H1 (cell line): ENCODE data around the gene GPA33. TPM values are rescaled to one million over a fixed set of nuclear protein-coding genes. Genes with fewer than 3 reads are reported as not detected.

ENCODE experiments used
- CTCF ChIA-PET: fragments of 300-600 bp; sonication (Branson Sonifier 250); formaldehyde crosslinking; loops from one replicate; lab custom pipeline; 2021; ENCODE audit not compliant: partially characterized antibody; lab: Charles Lee
- POLR2A ChIA-PET: fragments of 300-600 bp; sonication (Branson Sonifier 250); formaldehyde crosslinking; loops from one replicate; lab custom pipeline; 2021; ENCODE audit warnings: inconsistent platforms; ENCODE audit not compliant: partially characterized antibody; lab: Charles Lee
- DNase-seq, 2 experiments: peaks; one replicate each; pipeline versions ENCODE4 v3.0.0 to v3.0.0-alpha.2; 2010 to 2022; ENCODE audit warnings: low spot score in 2 of 2, low read depth in 1 of 2, mixed read lengths in 1 of 2
- FAIRE-seq: peaks from 2 replicates; lab custom pipeline; 2011; peaks lifted over from hg19 to GRCh38; lab: Jason Lieb, UNC
- H2AFZ ChIP-seq: 2 replicates; pipeline ENCODE4 v1.8.1; 2012; ENCODE audit warnings: low read length, inconsistent platforms
- H2AK5ac ChIP-seq: 2 replicates; pipeline ENCODE4 v1.6.1; 2013; ENCODE audit warnings: low read depth, low read length
- H2BK120ac ChIP-seq: replicated peaks from 2 replicates; pipeline ENCODE3; 2013; ENCODE audit warnings: low read depth, low read length, inconsistent platforms
- H2BK12ac ChIP-seq: 2 replicates; pipeline ENCODE4 v1.6.1; 2013; ENCODE audit warnings: low read depth, low read length
- H2BK15ac ChIP-seq: 2 replicates; pipeline ENCODE4 v1.6.1; 2013; ENCODE audit warnings: low read length
- H2BK20ac ChIP-seq: 2 replicates; pipeline ENCODE4 v1.6.1; 2013; ENCODE audit warnings: low read length
- H2BK5ac ChIP-seq: 2 replicates; pipeline ENCODE4 v1.6.1; 2013; ENCODE audit warnings: low read depth, low read length
- H3K14ac ChIP-seq: 2 replicates; pipeline ENCODE4 v1.6.1; 2013; ENCODE audit warnings: inconsistent platforms; ENCODE audit not compliant: insufficient read length
- H3K18ac ChIP-seq: 2 replicates; pipeline ENCODE4 v1.6.1; 2013; ENCODE audit warnings: low read length; ENCODE audit errors: extremely low read depth
- H3K23ac ChIP-seq: 2 replicates; pipeline ENCODE4 v1.6.1; 2013; ENCODE audit warnings: inconsistent platforms; ENCODE audit not compliant: insufficient read length
- H3K23me2 ChIP-seq: 2 replicates; pipeline ENCODE4 v1.6.1; 2013; ENCODE audit warnings: low read depth, low read length
- H3K27ac ChIP-seq: 2 replicates; pipeline ENCODE4 v1.6.1; 2011; ENCODE audit warnings: low read depth, low read length, inconsistent platforms
- H3K27me3 ChIP-seq, 4 experiments: replicated peaks in 1 of 4; 1 replicate in 1 of 4; 2 replicates in 3 of 4; pipeline versions ENCODE4 v1.6.1 to v1.8.1; 2011 to 2013; ENCODE audit warnings: low read length in 3 of 4, mild to moderate bottlenecking in 3 of 4, inconsistent platforms in 2 of 4, mixed read lengths in 2 of 4, moderate library complexity in 1 of 4; ENCODE audit not compliant: control insufficient read depth in 3 of 4, insufficient read depth in 3 of 4; ENCODE audit errors: extremely low read depth in 1 of 4
- H3K36me3 ChIP-seq, 4 experiments: 2 replicates each; pipeline versions ENCODE4 v1.6.1 to v1.8.1; 2011 to 2013; ENCODE audit warnings: mild to moderate bottlenecking in 4 of 4, low read length in 3 of 4, moderate library complexity in 2 of 4, control low read depth in 1 of 4, inconsistent platforms in 1 of 4; ENCODE audit not compliant: insufficient read depth in 4 of 4, control insufficient read depth in 2 of 4
- H3K4ac ChIP-seq: replicated peaks from 2 replicates; pipeline ENCODE3; 2013; ENCODE audit warnings: low read length, low read depth, mixed read lengths, inconsistent platforms; ENCODE audit not compliant: insufficient read length
- H3K4me1 ChIP-seq, 4 experiments: replicated peaks in 1 of 4; 1 replicate in 1 of 4; 2 replicates in 3 of 4; pipeline versions ENCODE4 v1.6.1 to v1.8.1; 2011 to 2013; ENCODE audit warnings: low read length in 3 of 4, inconsistent platforms in 2 of 4, mixed read lengths in 1 of 4; ENCODE audit not compliant: insufficient read depth in 4 of 4, control insufficient read depth in 3 of 4
- H3K4me2 ChIP-seq, 2 experiments: 2 replicates each; pipeline versions ENCODE4 v1.6.1 to v1.8.1; 2011 to 2013; ENCODE audit warnings: low read depth in 2 of 2, low read length in 2 of 2, control low read depth in 1 of 2, inconsistent platforms in 1 of 2, mild to moderate bottlenecking in 1 of 2; ENCODE audit not compliant: insufficient read depth in 1 of 2
- H3K4me3 ChIP-seq, 4 experiments: fragments of 200-600, 300-600 bp in 1 of 4; sonication (generic), shearing (Covaris generic), sonication (Bioruptor Twin) in 1 of 4; 2 replicates each; pipeline versions ENCODE4 v1.5.1 to v1.8.1; 2011 to 2016; ENCODE audit warnings: low read length in 4 of 4, low read depth in 3 of 4, control low read depth in 2 of 4, inconsistent platforms in 2 of 4, mild to moderate bottlenecking in 2 of 4, mixed read lengths in 1 of 4, moderate library complexity in 1 of 4; ENCODE audit not compliant: insufficient read depth in 2 of 4; ENCODE audit errors: extremely low read depth in 1 of 4
- H3K56ac ChIP-seq: replicated peaks from 2 replicates; pipeline ENCODE3; 2013; ENCODE audit warnings: low read depth, mild to moderate bottlenecking, mixed read lengths, low read length, inconsistent platforms; ENCODE audit not compliant: insufficient read length
- H3K79me1 ChIP-seq: 2 replicates; pipeline ENCODE4 v1.6.1; 2013; ENCODE audit warnings: low read depth, low read length, control low read depth
- H3K79me2 ChIP-seq, 2 experiments: 2 replicates each; pipeline versions ENCODE4 v1.6.1 to v1.8.1; 2012 to 2013; ENCODE audit warnings: low read length in 2 of 2, mild to moderate bottlenecking in 2 of 2, inconsistent platforms in 1 of 2; ENCODE audit not compliant: insufficient read depth in 2 of 2, control insufficient read depth in 1 of 2
- H3K9ac ChIP-seq, 4 experiments: replicated peaks in 1 of 4; 1 replicate in 1 of 4; 2 replicates in 3 of 4; pipeline versions ENCODE4 v1.6.1 to v1.8.1; 2011 to 2013; ENCODE audit warnings: low read depth in 3 of 4, low read length in 3 of 4, control low read depth in 2 of 4, mild to moderate bottlenecking in 2 of 4, moderate library complexity in 2 of 4, inconsistent platforms in 1 of 4; ENCODE audit errors: extremely low read depth in 1 of 4
- H3K9me3 ChIP-seq, 2 experiments: 2 replicates each; pipeline versions ENCODE4 v1.6.1 to v1.8.1; 2012 to 2013; ENCODE audit warnings: mild to moderate bottlenecking in 2 of 2, moderate library complexity in 2 of 2, control low read depth in 1 of 2, inconsistent platforms in 1 of 2, low read depth in 1 of 2, low read length in 1 of 2, mixed read lengths in 1 of 2; ENCODE audit not compliant: insufficient read depth in 2 of 2
- H4K20me1 ChIP-seq, 2 experiments: replicated peaks in 1 of 2; 2 replicates each; pipeline versions ENCODE3 to v1.8.1; 2011 to 2013; ENCODE audit warnings: inconsistent platforms in 2 of 2, low read length in 2 of 2, mild to moderate bottlenecking in 1 of 2; ENCODE audit not compliant: insufficient read depth in 2 of 2, control insufficient read depth in 1 of 2
- H4K5ac ChIP-seq: 2 replicates; pipeline ENCODE4 v1.6.1; 2013; ENCODE audit warnings: low read length, low read depth, mixed read lengths, inconsistent platforms; ENCODE audit not compliant: insufficient read length
- H4K8ac ChIP-seq: 2 replicates; pipeline ENCODE4 v1.8.0; 2013; ENCODE audit warnings: mild to moderate bottlenecking, moderate library complexity, low read length, inconsistent platforms; ENCODE audit not compliant: insufficient read depth; ENCODE audit errors: extremely low read depth
- H4K91ac ChIP-seq: replicated peaks from 2 replicates; pipeline ENCODE3; 2013; ENCODE audit warnings: low read length, mixed read lengths, inconsistent platforms; ENCODE audit not compliant: insufficient read length
- CREB1 ChIP-seq: IDR thresholded peaks from 2 replicates; pipeline ENCODE4 v1.6.1; 2012; ENCODE audit warnings: inconsistent platforms
- KDM5A ChIP-seq: fragments of 200-600 bp; IDR thresholded peaks from 2 replicates; pipeline ENCODE4 v1.7.1; 2012; ENCODE audit warnings: mild to moderate bottlenecking, low read length, inconsistent platforms, mixed read lengths
- RAD21 ChIP-seq, 2 experiments: IDR thresholded peaks in 1 of 2; conservative IDR thresholded peaks in 1 of 2; 2 replicates each; pipeline ENCODE4 v1.6.1; 2011; ENCODE audit warnings: low read depth in 2 of 2, low read length in 2 of 2, improper control_type of control experiment in 1 of 2, inconsistent platforms in 1 of 2, mild to moderate bottlenecking in 1 of 2, moderate library complexity in 1 of 2
- WGBS, 2 experiments: shearing (Covaris generic) in 1 of 2; methylation state at CpG; one replicate each; pipeline versions ENCODE4 v1.1.6 to v1.1.7; 2013 to 2015; ENCODE audit warnings: low lambda C conversion rate in 2 of 2, mixed read lengths in 2 of 2, inconsistent platforms in 1 of 2, low coverage in 1 of 2, missing lambda C conversion rate in 1 of 2; ENCODE audit not compliant: insufficient replicate concordance in 2 of 2, insufficient coverage in 1 of 2, insufficient read length in 1 of 2; ENCODE audit errors: extremely low coverage in 1 of 2, missing lambda C conversion rate in 1 of 2; 5-methylcytosine and 5-hydroxymethylcytosine counted together
- polyA plus RNA-seq, 7 experiments: library from polyadenylated mRNA; depleted of rRNA in 3 of 7; stranded (reverse) in 5 of 7; unstranded in 2 of 7; fragments of >200 nt in 5 of 7; fragments of 200-250 nt in 2 of 7; gene quantifications; 1 replicate in 5 of 7; 2 replicates in 1 of 7; 4 replicates in 1 of 7; pipeline versions ENCODE4 v1.2.1 to v1.2.3, GENCODE V29; 2011 to 2013; ENCODE audit warnings: missing spikeins in 2 of 7, mixed read lengths in 2 of 7
- total RNA-seq: library from RNA; stranded (reverse); fragmentation: NEBNext Ultra II Directional; extraction: Animal tissue kit (Norgen Biotek cat#: 25700); gene quantifications from 2 replicates; pipeline ENCODE4 v1.2.1, GENCODE V29; 2021

Gene GPA33
- total and polyA plus RNA-seq, 2 of the 8 experiments (the other 6 are each of a cell fraction or from before 2014, with no cell fraction given): 0.19 to 0.67 TPM

- Histone ChIP-seq H2AFZ (0 out of 2 replicates have a peak overlapping the region, but pooled peaks have one; percentile 48), H3K4me2 (no peak overlapping the region), H3K23ac (no peak overlapping the region), H3K18ac (no peak overlapping the region), H2BK20ac (no peak overlapping the region), H2BK12ac (no peak overlapping the region), H3K14ac (no peak overlapping the region), H2BK15ac (no peak overlapping the region), H3K56ac (no peak overlapping the region), H4K5ac (no peak overlapping the region), H3K9me3 (no peaks in the 10 kb centered on the region), H2BK5ac (no peak overlapping the region), H3K9ac (no peak overlapping the region), H3K4ac (no peak overlapping the region), H3K4me1 (peaks cover 0 to 3% (median 0%) of the 10 kb centered on the region in 4 experiments; a peak in 1 of 7 replicates), H4K20me1 (no peaks in the 10 kb centered on the region), H4K91ac (no peak overlapping the region), H3K36me3 (no peaks in the 10 kb centered on the region), H3K27me3 (no peaks in the 10 kb centered on the region), H2BK120ac (no peak overlapping the region), H3K23me2 (no peaks in the 10 kb centered on the region), H3K79me1 (no peaks in the 10 kb centered on the region), H3K27ac (no peak overlapping the region), H2AK5ac (no peak overlapping the region), H3K79me2 (no peaks in the 10 kb centered on the region), H4K8ac (no peak overlapping the region), H3K4me3 (0 out of 8 replicates have a peak overlapping the region, but pooled peaks of 1 of the 4 experiments have one; percentile 9)
- ChIA-PET POLR2A (no interaction called here), CTCF (interaction anchor here (1.0 to 2.7 kb wide), 8 partner anchors 9 to 160 kb away, joined by 3 to 18 read pairs (median 5); no protein-coding TSS in a partner anchor)
- 66% methylated on average over 20 of the region's 21 CpGs; no CpG with 5 or more reads in 1 of the 2 experiments for WGBS, 2 experiments
- TF ChIP-seq KDM5A (no peak), CREB1 (0 out of 2 replicates have a peak, but pooled peaks have one; percentile 10), RAD21 (IDR thresholded peaks at IDR 0.05 in 1 of 2, conservative IDR thresholded peaks at IDR 0.05 in 1 of 2; ENCODE audit: low read depth in 2 of 2, low read length in 2 of 2) (no peak)
- FAIRE-seq (no peak), DNase-seq (no peak)
Observed at GRCh38 chr1:167043752-167044488, 46.3 kb downstream of the GPA33 start.
